ENCODE measurements around the gene AFF3.

Gene AFF3

DNA sequence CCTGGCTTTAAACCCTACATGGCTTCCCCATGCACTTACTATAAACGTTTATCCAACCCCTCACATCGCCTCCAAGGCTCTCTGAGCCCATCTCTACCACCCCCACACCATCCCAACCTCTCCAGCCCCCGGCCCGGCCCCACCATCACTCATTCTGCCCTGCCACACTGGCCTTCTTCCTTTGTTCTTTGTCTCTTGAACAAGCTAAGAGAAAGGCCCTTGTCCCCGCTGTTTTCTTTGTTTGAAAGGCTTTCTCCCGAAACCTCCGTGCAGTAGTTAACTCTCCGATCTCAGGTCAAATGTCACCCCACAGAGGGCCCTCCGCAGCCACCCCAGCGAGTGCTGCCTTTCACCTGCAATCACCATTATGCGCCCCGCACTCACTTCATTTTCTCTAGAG is 100.4 kb downstream of the AFF3 start:
- DNase-seq (ENCODE audit: low spot score): no peak

DNA sequence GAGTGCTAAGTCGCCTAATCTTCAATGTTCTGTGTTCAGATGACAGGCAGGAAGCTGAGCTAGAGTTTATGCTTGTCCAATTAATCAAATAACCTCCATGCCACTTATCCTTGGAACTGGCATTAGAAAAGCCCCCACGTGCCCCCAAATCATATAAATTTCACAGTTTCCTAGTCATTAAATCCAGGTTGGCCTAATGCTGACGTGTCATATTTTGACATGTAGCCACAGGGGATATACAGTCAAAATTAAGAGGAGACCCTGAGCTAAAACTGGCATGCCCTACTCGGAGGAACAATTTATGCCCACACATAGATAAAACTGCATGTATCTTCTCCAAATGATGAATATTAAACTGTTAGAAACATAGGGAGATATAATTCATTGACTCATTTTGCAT is 101.0 kb downstream of the AFF3 start:
- DNase-seq (ENCODE audit: low spot score): no peak

DNA sequence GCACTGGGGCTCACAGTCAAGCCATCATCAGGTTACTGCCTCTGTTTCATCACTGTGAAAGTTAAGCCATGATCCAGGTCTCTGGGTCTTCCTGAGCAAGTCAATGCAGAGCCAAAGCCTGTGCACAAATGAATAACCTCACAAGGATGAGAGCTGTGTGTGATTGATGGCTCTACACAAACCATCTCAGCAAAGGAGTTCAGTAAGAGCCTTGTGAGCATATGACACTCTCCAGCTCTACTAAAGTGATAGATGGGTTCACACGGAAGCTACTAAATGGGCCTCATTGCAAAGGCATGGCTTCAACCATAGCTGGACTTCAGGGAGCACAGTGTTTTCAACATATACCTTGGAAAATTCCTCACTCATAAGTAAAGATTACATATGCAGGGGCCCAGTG is 101.5 kb downstream of the AFF3 start:
- no peak for DNase-seq (ENCODE audit: low spot score)

DNA sequence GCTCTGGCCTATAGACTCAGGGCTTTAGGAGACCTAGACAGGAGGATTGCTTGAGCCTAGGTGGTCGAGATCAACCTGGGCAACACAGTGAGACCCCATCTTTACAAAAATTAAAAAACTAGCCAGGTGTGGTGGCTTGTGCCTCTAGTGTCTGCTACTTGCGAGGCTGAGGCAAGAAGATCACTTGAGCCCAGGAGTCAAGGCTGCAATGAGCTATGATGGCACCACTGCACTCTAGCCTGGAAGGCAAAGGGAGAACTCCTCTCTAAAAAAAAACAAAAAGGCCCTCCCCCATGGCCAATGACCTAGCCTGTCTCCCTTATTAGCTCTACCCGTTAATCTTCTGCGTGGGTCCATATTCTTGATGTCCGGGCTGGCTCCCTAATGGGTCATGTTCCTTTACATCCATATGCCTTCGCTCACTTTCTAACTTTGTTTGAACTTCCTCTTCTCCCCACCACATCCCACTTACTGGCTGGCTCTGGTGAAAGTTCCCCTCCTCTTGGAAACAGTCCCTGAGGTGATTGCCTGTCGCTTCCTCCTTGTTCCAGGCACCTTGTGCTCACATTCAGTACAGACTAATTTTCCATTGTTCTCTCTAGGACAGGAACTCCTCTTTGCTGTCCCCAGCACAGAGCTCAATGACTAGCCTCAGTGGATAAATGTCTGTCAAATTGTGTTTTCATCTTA is 103.0 kb downstream of the AFF3 start:
- no peak for DNase-seq (ENCODE audit: low spot score)

DNA sequence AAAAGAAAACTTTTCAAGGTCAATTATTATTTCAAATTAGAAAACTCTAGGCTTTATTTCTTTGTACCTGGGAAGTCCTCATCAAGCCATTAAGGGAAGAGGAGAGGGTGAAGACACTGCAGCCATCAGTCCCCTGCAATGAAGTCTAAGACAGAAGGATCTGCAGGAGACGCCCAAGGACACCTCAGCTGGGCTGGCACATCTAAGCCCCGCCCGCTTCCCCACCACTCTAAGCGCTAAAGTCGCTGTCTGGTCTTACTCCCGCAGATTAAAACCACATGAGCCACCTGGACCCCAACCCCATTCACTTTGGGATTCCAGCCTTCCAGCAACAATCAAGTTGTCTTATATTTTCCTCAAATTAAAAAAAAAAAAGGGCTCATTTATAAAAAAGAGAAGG is 104.4 kb downstream of the AFF3 start:
- no peak for DNase-seq (ENCODE audit: low spot score)

DNA sequence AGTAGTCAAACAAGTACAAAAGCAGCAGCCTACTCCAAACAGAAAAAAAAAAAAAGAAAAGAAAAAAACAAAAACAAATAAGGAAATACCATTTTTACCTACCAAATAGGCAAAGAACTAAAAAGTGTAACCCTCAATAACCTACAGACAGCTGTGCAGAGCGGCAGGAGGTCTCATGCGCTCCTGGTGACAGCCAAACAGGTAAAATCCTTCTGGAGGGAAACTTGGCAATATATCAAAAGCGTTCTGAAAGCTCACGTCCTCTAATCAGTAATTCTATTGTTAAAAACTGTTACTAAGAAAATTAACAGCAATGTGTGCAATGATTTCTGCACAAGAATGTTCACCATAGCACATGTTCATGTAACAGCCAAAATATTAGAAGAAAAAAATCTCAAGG is 105.6 kb downstream of the AFF3 start:
- no peak for DNase-seq (ENCODE audit: low spot score)

DNA sequence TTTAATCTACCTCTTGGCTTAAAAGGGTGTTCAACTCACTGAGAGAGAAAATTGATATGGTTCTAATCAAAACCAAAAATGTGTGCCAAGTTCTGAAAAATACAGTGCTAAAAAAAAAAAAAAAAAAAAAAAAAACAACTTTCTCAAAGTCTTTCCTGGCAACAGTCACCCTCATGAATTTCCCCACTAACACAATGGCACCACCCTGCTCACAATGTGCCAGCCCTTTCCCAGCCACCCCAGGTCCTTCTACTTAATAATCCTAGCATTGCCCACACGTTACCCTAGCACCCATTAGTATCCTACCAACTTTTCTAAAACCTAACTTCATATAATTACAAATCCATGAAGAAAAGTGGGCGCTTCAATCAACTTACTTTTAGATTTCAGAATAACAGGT is 106.4 kb downstream of the AFF3 start:
- no peak for DNase-seq (ENCODE audit: low spot score)

DNA sequence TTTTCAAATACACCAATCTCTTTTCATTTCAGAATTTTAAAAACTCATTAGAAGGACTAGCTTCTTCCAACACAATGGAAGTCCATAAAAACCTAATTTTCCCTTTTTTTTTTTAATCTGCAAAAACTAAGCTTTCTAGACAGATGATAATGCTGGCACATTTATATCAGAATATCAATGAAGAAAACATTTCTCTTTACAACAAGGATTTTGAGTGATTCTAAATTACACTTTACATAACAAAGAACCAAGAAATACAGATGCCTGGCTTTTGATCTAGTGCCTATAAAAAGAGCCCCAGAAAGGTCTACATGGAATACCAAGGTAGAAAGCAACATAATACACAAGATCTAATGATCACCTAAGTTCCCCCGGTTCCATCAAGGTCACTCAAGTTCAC is 108.0 kb downstream of the AFF3 start:
- no peak for DNase-seq (ENCODE audit: low spot score)

DNA sequence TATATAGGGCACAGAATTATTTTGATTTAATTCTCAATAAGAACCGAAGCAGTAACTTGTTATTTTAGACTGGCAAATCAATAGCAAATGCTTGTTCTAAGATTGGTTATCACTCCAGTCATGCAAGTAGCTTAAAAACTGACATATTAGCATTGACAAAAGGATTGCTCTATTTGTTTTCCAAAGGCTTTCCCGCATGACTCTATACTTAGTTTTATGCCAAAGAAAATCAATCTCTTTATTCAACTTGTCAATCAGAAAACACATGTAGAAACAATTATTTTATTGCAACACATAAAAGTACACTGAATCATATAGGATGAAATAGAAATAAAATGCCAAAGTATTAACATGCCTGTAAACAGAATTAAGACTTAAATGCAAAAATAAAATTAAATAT is 108.4 kb downstream of the AFF3 start:
- no peak for DNase-seq (ENCODE audit: low spot score)

DNA sequence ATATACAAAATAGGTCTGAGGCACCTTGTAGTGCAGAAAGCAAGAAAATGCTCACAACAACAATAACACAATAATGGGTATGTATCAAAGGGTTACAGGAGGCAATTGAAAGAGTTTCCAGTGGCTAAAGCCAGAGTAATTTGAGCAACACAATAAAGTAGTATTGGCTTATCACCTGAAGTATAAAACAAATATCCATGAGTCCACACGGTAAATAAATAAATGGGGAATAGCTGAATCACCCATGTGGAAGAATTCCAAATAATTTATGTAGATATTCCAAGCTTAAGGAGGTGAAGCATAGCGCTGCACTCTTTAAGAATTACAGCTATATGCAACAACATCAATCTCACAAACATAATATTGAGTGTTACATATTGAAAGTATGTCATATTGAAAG is 110.8 kb downstream of the AFF3 start:
- no peak for DNase-seq (ENCODE audit: low spot score)

DNA sequence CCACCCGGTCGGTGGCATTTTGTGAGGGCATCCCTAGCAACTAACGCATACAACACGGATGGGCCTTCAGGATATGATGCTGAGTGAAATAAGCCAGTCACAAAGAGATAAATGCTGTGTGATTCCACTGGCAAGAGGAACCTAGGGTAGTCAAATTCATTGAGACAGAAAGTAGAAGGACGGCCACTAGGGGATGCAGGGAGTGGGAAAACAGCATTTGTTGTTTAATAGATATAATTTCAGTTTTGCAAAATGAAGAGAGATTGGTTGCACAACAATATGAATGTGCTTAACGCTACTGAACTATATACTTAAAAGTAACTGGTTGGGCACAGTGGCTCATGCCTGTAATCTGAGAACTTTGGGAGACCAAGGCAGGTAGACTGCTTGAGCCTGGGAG is 112.9 kb downstream of the AFF3 start:
- no peak for DNase-seq (ENCODE audit: low spot score)

DNA sequence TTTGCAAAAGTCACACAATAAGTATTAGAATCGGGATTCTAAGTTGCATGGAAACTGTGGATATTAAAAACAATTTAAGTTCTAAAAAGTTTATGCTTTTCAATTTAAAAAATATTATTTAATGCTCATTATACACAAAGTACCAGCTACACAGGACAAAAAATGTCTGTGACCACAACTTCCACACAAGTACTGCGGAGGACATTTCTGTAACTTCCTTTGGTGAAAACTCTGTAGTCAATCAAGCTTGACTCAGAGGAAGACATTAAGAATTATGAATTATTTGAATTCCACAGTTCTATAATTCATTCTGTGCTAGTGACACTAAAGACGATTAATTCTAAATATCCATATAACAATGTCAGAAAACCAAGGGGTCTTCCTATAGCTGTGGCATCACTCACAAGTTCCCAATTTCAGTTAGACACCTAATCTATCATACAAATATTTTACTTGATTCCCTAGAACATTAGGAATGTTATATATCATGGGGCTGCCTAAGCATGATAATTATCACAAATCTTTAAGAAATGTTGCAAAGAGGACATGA is 120.5 kb downstream of the AFF3 start:
- no peak for DNase-seq (ENCODE audit: low spot score)

DNA sequence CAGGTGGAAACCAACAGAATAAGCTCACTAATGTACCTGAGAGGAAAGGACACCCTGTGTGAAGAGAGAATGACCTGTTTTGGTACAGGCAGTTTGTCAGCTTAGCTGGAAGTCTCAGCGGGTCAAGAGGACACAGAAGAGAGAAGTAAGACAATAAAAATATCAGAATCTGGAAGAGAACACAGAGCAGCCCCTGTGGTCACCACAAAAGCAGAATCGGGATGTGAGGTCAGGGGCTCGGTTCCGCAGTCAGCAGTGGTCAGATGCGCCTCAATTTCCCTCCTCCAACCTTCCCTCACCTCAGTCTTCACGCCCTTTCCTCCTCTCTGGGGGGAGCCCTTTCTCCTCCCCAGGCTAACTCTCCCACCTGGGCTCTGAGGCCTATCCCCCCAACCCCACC is 122.9 kb downstream of the AFF3 start:
- no peak for DNase-seq (ENCODE audit: low spot score)

DNA sequence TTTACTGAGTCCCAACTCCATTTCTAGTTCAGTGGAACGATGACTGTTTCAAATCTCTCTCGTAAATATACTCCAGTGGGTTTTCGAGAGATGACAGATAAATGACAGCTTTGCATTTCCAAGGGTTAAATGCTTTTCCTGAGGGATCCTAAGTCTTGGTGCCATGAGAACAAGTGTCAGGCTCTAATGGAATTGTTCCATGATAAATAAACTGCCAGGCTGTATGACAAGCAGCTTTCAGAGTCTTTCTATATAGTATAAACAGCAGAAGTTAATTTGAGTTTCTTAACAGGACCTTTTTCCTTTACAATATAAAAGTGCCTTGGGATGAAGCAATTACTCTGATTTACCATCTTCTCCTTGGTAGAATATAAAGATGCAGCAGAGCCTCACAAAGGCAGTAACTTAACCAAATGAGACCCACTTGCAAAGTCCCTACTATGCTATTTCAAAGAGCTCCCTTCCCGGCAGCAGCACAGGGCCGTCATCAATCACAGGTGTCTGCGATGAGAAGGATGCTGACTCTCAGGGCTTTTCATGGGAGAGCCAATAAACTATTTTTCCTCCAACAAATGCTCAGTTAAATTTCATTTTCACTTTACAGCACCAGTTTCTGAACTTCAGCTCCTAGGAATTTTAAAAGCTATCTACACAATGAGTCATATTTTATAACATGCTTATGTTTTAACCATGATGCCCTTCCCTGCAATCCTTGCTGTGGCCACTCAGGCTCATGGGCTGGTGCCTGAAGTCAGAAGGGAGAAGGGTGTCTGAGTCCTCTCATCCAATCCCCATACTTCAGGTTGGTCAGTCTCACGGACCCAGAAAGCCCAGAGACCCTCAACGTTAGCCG is 123.8 kb downstream of the AFF3 start:
- no peak for DNase-seq (ENCODE audit: low spot score)

DNA sequence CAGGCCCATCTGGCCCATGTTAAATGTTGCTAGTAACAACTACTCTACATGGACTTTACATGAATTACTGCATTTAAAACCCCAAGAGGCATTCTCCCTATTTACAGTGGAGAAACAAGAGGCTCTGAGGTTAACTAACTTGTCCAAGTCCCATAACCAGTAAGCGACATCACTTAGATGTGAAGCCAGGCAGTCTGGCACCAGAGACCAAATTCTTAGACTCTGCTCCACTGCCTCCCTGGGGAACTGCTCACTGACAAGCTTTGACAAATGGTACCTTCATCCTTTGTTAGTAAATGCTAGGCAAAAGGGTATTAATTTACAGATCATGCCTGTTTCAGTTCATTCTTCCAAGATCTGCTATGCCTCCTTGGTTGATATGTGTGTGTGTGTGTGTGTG is 124.8 kb downstream of the AFF3 start:
- no peak for DNase-seq (ENCODE audit: low spot score)

DNA sequence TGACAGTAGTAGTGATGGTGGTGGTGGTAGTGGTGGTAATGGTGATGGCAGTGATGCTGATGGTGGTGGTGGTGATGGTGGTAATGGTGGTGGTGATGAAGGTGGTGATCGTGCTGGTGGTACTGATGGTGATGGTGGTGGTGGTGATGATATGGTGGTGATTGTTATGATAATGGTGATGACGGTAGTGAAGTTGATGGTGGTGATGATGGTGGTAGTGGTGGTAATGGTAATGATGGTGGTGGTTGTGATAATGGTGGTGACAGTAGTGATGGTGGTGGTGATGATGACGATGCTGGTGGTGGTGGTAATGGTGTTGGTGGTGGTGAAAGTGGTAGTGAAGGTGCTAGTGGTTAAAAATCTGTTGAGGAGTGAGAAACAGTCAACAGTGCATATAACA is 125.6 kb downstream of the AFF3 start:
- no peak for DNase-seq (ENCODE audit: low spot score)

DNA sequence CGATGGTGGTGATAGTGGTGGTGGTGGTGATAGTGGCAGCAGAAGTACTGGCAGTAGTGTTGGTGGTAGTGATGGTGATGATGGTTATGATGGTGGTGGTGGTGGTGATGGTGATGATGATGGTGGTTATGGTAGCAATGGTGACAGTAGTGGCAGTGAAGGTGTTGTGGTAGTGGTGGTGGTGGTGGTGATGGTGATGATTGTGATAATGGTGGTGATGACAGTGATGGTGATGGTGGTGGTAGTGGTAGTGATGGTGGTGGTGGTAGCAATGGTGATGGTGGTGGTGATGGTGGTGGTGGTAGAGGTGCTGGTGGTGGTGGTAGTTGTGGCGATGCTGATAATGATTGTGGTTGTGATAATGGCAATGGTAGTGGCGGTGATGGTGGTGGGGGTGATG is 126.5 kb downstream of the AFF3 start:
- DNase-seq (ENCODE audit: low spot score): no peak

DNA sequence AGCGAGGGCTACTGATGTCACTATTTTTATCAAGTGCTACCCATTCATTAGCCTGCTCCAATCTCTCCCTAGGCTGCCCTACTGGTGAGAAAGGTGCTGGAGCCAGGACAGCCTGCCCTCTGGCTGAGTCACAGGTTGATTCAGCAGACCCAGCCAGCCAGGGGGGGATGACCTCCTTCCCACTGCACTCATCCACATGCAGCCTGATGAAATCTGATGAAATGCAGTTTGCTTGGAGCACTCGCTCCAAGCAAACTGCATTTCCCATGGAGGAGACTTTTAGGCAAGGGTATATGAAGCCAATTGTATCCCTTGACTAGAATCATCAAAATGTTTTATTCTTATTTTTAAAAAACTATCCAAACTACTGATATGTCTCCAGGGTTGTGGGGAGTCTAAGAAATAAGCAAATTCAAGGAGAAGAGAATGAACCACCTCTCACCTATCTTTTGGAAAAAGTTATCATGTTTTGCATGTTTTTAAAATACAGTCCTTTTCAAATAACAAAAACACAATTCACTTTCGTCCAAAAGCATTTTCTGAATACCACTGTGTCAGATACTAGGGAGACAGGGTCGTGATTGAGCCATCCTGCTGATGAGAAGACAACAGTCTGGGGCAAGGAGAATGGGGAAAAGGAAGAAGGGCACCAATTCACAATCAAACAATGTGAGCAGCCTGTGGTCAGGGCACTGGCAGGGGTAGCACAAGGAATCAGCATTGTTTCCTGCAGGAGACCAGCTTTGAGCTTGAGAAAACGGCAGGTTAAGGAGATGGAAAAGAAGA is 128.3 kb downstream of the AFF3 start:
- no peak for DNase-seq (ENCODE audit: low spot score)

DNA sequence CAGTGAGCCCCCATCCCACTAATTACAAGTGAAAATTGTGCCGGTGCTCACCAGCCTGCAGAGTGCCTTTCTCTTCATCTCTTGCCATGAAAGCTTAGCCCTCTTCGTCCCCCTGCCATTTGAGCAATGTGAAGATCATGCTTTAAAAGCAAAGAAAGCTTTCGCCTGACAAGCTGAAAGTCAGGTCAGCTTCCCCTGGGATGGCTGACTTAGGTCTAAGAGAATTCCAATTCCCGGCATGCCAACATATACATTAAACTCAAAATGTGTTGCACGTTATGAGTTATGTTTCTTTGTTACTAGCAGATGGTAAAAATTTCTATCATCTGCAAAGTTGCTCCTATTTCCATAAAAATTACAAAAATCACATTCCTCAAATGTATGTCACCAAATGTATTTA is 129.8 kb downstream of the AFF3 start:
- no peak for DNase-seq (ENCODE audit: low spot score)

DNA sequence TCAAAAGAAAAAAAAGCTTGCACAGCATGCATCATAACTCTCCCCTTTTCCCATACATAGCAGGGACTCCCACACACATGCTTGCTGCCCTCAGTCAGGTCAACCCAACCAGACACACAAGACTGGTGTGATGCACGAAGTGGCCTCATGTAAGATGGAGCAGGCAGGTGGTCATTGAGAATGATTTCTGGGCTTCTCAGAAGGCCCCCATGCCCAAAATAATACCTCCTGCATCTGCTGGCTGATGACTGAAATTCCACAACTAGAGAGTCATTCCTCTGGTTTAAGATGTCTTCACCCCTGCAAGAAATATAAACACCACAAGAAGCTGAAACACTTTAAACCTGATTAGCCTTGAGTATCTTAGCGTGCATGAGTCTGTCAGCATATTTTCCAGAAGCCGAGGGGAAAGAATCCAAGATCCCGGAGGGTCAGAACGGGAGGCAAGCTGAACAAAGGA is 131.1 kb downstream of the AFF3 start:
- DNase-seq (ENCODE audit: low spot score): no peak

DNA sequence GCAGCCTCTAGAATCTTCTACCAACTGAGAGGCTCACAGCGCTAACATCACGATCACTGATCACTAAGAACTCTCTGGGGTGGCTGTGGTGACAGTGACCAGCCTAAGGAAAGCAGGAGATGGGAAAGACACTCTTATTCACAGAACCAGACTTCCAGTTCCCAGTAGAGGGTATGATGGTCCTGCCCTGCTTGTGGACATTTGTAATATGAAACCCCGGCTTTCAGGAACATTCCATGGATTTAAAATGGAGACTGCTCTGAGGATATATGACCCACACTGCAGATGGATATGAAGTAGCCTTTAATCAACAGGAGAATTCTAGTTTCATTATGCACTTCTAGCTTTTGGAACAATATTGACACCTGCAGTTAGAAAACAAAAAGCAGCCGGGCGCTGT is 131.8 kb downstream of the AFF3 start:
- no peak for DNase-seq (ENCODE audit: low spot score)

DNA sequence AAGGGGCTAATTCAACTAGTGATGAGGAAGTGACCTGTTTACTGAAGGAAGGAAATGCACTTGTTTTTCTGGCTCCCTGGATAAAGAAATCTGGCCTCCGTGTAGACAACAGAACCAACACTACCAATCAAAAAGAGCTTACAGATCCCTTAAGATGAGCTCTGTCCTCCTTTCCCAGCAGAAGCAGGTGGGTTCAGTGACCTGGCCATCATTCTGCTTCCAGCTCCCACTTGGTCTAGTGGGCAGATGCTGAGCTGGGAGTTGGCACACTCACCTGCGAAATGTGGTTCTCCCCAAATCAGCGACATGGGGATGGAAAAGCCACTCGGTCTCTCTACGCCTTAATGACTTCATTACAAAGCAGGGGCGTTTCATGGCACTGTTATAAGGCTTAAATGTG is 132.6 kb downstream of the AFF3 start:
- no peak for DNase-seq (ENCODE audit: low spot score)

DNA sequence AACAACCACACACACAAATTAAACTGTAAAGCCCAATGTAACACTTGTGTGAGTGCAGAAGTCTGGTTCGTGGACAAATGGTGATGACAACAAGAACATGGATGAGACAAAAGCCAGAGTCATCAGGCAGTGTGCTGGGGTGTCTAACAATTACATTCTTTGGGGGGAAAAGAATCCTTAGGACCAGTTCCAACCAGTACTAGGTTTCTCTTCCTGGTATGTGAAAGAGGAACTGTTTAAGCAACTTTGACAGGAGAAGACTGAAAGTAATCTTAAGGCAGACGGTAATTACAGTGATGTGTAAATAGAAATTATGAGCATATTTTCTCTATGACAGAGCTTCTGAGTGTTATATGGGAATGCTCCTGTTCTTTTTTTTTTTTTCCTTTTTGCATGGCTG is 133.4 kb downstream of the AFF3 start:
- DNase-seq (ENCODE audit: low spot score): no peak

Measured in CD4-positive, alpha-beta T cell treated with Interleukin-6 at 100 ng/mL for 8 hours (primary cell).